GM12878 (cell line): ENCODE results near the gene NTRK3. TPM values are rescaled to one million over a fixed set of nuclear protein-coding genes. Genes with fewer than 3 reads are reported as not detected.

Experiments used
- ATAC-seq: fragments of 200-7000 bp; cut with Tn5 transposase; 3 replicates; pipeline ENCODE4 v1.9.1; 2020; ENCODE audit warnings: mild to moderate bottlenecking, moderate library complexity
- BruUV-seq: library from RNA; stranded (reverse); fragments of 400-500 nt; replicated peaks from 2 replicates; lab custom pipeline; 2021; lab: Mats Ljungman, UMichigan
- CTCF ChIA-PET: fragments of 300-600 bp; sonication (Branson Sonifier 250); formaldehyde crosslinking; extraction: SDS; loops from one replicate; lab custom pipeline; 2021; ENCODE audit warnings: inconsistent platforms; lab: Yijun Ruan, JAX
- POLR2A ChIA-PET: fragments of 350-600 bp; formaldehyde crosslinking; extraction: SDS; loops from one replicate; lab custom pipeline; 2021; ENCODE audit warnings: inconsistent platforms; lab: Charles Lee
- RAD21 ChIA-PET: fragments of 300-600 bp; sonication (Branson Sonifier 250); formaldehyde crosslinking; loops from one replicate; lab custom pipeline; 2023; ENCODE audit warnings: antibody characterized with exemption; ENCODE audit not compliant: unreplicated experiment; lab: Charles Lee
- SMC1A ChIA-PET: fragments of 300-600 bp; sonication (Branson Sonifier 250); formaldehyde crosslinking; loops from one replicate; lab custom pipeline; 2023; ENCODE audit not compliant: unreplicated experiment, uncharacterized antibody; lab: Charles Lee
- DNase-seq: peaks from one replicate; pipeline ENCODE4 v3.0.0-alpha.2; 2011; ENCODE audit warnings: low read depth, low spot score
- FAIRE-seq: peaks from 3 replicates; lab custom pipeline; 2011; peaks lifted over from hg19 to GRCh38; lab: Jason Lieb, UNC
- H2AFZ ChIP-seq: 2 replicates; pipeline ENCODE4 v1.6.0; 2011; ENCODE audit warnings: low read depth, low read length, control low read depth; ENCODE audit not compliant: control insufficient read depth
- H3K27ac ChIP-seq: 2 replicates; pipeline ENCODE4 v1.5.1; 2011; ENCODE audit warnings: control low read depth; ENCODE audit not compliant: control insufficient read depth, insufficient read depth
- H3K27me3 ChIP-seq, 2 experiments: replicated peaks in 1 of 2; 2 replicates each; pipeline versions ENCODE4 v1.6.0 to v1.6.1; 2011; ENCODE audit warnings: low read length in 1 of 2; ENCODE audit not compliant: control insufficient read depth in 2 of 2, insufficient read depth in 2 of 2
- H3K36me3 ChIP-seq, 2 experiments: 2 replicates each; pipeline ENCODE4 v1.5.1; 2011; ENCODE audit warnings: low read length in 1 of 2; ENCODE audit not compliant: control insufficient read depth in 2 of 2, insufficient read depth in 2 of 2
- H3K4me1 ChIP-seq: 2 replicates; pipeline ENCODE4 v1.6.1; 2011; ENCODE audit warnings: mild to moderate bottlenecking, low read length, moderate library complexity, mixed read lengths; ENCODE audit not compliant: control insufficient read depth, insufficient read depth
- H3K4me2 ChIP-seq: 2 replicates; pipeline ENCODE4 v1.6.0; 2011; ENCODE audit warnings: control low read depth; ENCODE audit not compliant: control insufficient read depth, insufficient read depth
- H3K4me3 ChIP-seq: fragments of 200-600 bp; sonication (generic); 2 replicates; pipeline ENCODE4 v1.5.1; 2016
- H3K79me2 ChIP-seq: 2 replicates; pipeline ENCODE4 v1.6.0; 2011; ENCODE audit warnings: low read length; ENCODE audit not compliant: control insufficient read depth, insufficient read depth
- H3K9ac ChIP-seq: 2 replicates; pipeline ENCODE4 v1.8.0; 2011; ENCODE audit warnings: low read length, control low read depth, mixed read lengths; ENCODE audit not compliant: control insufficient read depth, insufficient read depth
- H3K9me3 ChIP-seq: replicated peaks from 3 replicates; pipeline ENCODE4 v1.5.1; 2011; ENCODE audit warnings: mild to moderate bottlenecking, low read length; ENCODE audit not compliant: control insufficient read depth, insufficient read depth
- H4K20me1 ChIP-seq: 2 replicates; pipeline ENCODE4 v1.6.0; 2011; ENCODE audit not compliant: control insufficient read depth, insufficient read depth
- ASH2L ChIP-seq: fragments of 300-600, 200-600 bp; sonication (generic); IDR thresholded peaks from 2 replicates; pipeline ENCODE4 v1.6.1; 2017; ENCODE audit warnings: low read depth, mild to moderate bottlenecking, borderline replicate concordance
- MTA2 ChIP-seq: fragments of 450-650 bp; IDR thresholded peaks from 2 replicates; pipeline ENCODE4 v1.6.1; 2016; ENCODE audit warnings: low read depth, mild to moderate bottlenecking, moderate library complexity
- NKRF ChIP-seq: fragments of 450-650 bp; conservative IDR thresholded peaks from 2 replicates; pipeline ENCODE4 v1.6.1; 2017; ENCODE audit warnings: mild to moderate bottlenecking, moderate library complexity
- PBX3 ChIP-seq: IDR thresholded peaks from 2 replicates; pipeline ENCODE4 v1.6.1; 2011; ENCODE audit warnings: mild to moderate bottlenecking, low read depth, low read length, moderate library complexity; ENCODE audit not compliant: insufficient replicate concordance
- PML ChIP-seq: IDR thresholded peaks from 2 replicates; pipeline ENCODE4 v1.6.1; 2012; ENCODE audit warnings: low read length, inconsistent platforms
- RCOR1 ChIP-seq: conservative IDR thresholded peaks from 2 replicates; pipeline ENCODE4 v1.6.1; 2012; ENCODE audit warnings: low read depth, low read length, improper control_type of control experiment
- SUPT20H ChIP-seq: IDR thresholded peaks from 2 replicates; pipeline ENCODE4 v1.6.1; 2011; ENCODE audit warnings: low read depth, mild to moderate bottlenecking, low read length, moderate library complexity, borderline replicate concordance; ENCODE audit not compliant: control insufficient read depth
- USF2 ChIP-seq: IDR thresholded peaks from 2 replicates; pipeline ENCODE4 v1.6.1; 2011; ENCODE audit warnings: low read depth, low read length, improper control_type of control experiment, borderline replicate concordance
- ZNF274 ChIP-seq: IDR thresholded peaks from one replicate; pipeline ENCODE4 v1.8.0; 2011; ENCODE audit not compliant: insufficient read length, insufficient read depth
- WGBS: methylation state at CpG from one replicate; pipeline ENCODE4 v1.1.6; 2016; ENCODE audit warnings: low lambda C conversion rate; ENCODE audit not compliant: insufficient replicate concordance, insufficient coverage; ENCODE audit errors: missing lambda C conversion rate; 5-methylcytosine and 5-hydroxymethylcytosine counted together
- in situ Hi-C: fragments of 300-500 bp; cut with MboI; formaldehyde crosslinking; loops from 9 replicates; pipeline ENCODE4 v1.14.3; 2018; ENCODE audit warnings: mixed read lengths
- intact Hi-C: fragments of 100-400 bp; cut with micrococcal nuclease; formaldehyde crosslinking; loops from one replicate; pipeline ENCODE4 v1.14.2; 2022; ENCODE audit not compliant: unreplicated experiment
- polyA plus RNA-seq, 11 experiments: library from polyadenylated mRNA; depleted of rRNA in 4 of 11; unstranded in 6 of 11; stranded (reverse) in 5 of 11; fragments of >200 nt; fragmentation: Nextera tagmentation in 4 of 11; fragmentation: Illumina TruSeq in 1 of 11; extraction: Ambion mirVana in 4 of 11; extraction: Trizol in 1 of 11; gene quantifications; 1 replicate in 1 of 11; 2 replicates in 10 of 11; pipeline versions ENCODE4 v1.2.1 to v1.2.3, GENCODE V29; 2011 to 2016; ENCODE audit warnings: inconsistent platforms in 2 of 11, missing spikeins in 2 of 11, low read depth in 1 of 11
- total RNA-seq, 4 experiments: library from RNA; depleted of rRNA in 3 of 4; stranded (reverse); fragments of >200 nt in 3 of 4; fragmentation: Illumina TruSeq in 1 of 4; extraction: Trizol in 1 of 4; gene quantifications; 2 replicates each; pipeline versions ENCODE4 v1.2.1 to v1.2.3, GENCODE V29; 2013 to 2021
- TF ChIP-seq, protein P1 (sequence below): IDR thresholded peaks from 2 replicates; pipeline ENCODE4 v1.6.1; 2011; ENCODE audit warnings: borderline replicate concordance, low read depth, mild to moderate bottlenecking, moderate library complexity, mixed read lengths, low read length; ENCODE audit not compliant: insufficient read depth; ENCODE audit errors: extremely low read length

NTRK3 gene
- total and polyA plus RNA-seq, 10 of the 15 experiments (the other 5 are each of a cell fraction or from before 2014, with no cell fraction given), result not detected

- Histone ChIP-seq H3K4me2 (no peak overlapping the region), H2AFZ (no peak overlapping the region), H3K27me3 (no peaks in the 10 kb centered on the region; a peak in 1 of 4 replicates)
- intact Hi-C loops, result no loop called here
- no peak for DNase-seq
- ChIA-PET POLR2A (no interaction called here), RAD21 (no interaction called here)
- no TSS peak for BruUV-seq
- TF ChIP-seq NKRF, result no peak
- no peak for TF ChIP-seq SUPT20H
- TF ChIP-seq USF2, result no peak
- TF ChIP-seq PBX3, result no peak
- no peak for TF ChIP-seq ZNF274
- TF ChIP-seq MTA2, result no peak
- TF ChIP-seq, protein P1, sequence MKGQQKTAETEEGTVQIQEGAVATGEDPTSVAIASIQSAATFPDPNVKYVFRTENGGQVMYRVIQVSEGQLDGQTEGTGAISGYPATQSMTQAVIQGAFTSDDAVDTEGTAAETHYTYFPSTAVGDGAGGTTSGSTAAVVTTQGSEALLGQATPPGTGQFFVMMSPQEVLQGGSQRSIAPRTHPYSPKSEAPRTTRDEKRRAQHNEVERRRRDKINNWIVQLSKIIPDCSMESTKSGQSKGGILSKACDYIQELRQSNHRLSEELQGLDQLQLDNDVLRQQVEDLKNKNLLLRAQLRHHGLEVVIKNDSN, result no peak
- no peak for TF ChIP-seq RCOR1
- TF ChIP-seq ASH2L, result no peak
- no peak for TF ChIP-seq PML
- TF ChIP-seq, all 136 proteins: peak for 0
- in situ Hi-C loops, result no loop called here
- ChIA-PET CTCF (no interaction called here), SMC1A (no interaction called here)
- Histone ChIP-seq H3K4me3 (no peak overlapping the region), H3K9ac (no peak overlapping the region), H3K79me2 (no peaks in the 10 kb centered on the region), H3K27ac (no peak overlapping the region), H3K9me3 (no peaks in the 10 kb centered on the region), H3K36me3 (no peaks in the 10 kb centered on the region), H4K20me1 (no peaks in the 10 kb centered on the region), H3K4me1 (no peaks in the 10 kb centered on the region)
- ATAC-seq (no peak), FAIRE-seq (no peak)
- WGBS, result 0% methylated on average over 2 of the region's 2 CpGs
These were observed 316.6 kb downstream of the NTRK3 start for GRCh38 chr15:87939848-87940457.
